HEK293 (cell line): ENCODE measurements around the gene CD96.
"Not testable (repeated sequence)": the region's sequence is repeated elsewhere in the genome, so short reads cannot be mapped to it uniquely, and the experiment has no call there.

Experiments used
- CTCF ChIA-PET: fragments of 350-600 bp; formaldehyde crosslinking; extraction: SDS; loops from one replicate; lab custom pipeline; 2021; ENCODE audit warnings: antibody characterized with exemption; lab: Yijun Ruan, JAX
- POLR2A ChIA-PET: fragments of 300-600 bp; formaldehyde crosslinking; extraction: SDS; loops from one replicate; lab custom pipeline; 2020; ENCODE audit warnings: antibody characterized with exemption, inconsistent platforms; lab: Yijun Ruan, JAX
- H3K27ac ChIP-seq: fragments of 200-500 bp; sonication (Bioruptor generic); 2 replicates; pipeline ENCODE4 v1.5.1; 2014; ENCODE audit warnings: low read depth, low read length, control low read depth, inconsistent platforms; ENCODE audit errors: extremely low read depth
- H3K36me3 ChIP-seq, 2 experiments: fragments of 200-500 bp in 1 of 2; sonication (Bioruptor generic) in 1 of 2; 1 replicate in 1 of 2; 2 replicates in 1 of 2; pipeline ENCODE4 v1.5.1; 2014 to 2017; ENCODE audit warnings: inconsistent platforms in 2 of 2, low read length in 2 of 2; ENCODE audit not compliant: control insufficient read depth in 2 of 2, insufficient read depth in 1 of 2
- H3K4me1 ChIP-seq: fragments of 200-500 bp; sonication (Bioruptor generic); 2 replicates; pipeline ENCODE4 v1.5.1; 2014; ENCODE audit warnings: mild to moderate bottlenecking, low read length, inconsistent platforms; ENCODE audit not compliant: control insufficient read depth, insufficient read depth
- H3K4me3 ChIP-seq: 2 replicates; pipeline ENCODE4 v1.5.1; 2011; ENCODE audit warnings: low read depth, mild to moderate bottlenecking, control low read depth, low read length, moderate library complexity
- H3K9me3 ChIP-seq: fragments of 200-500 bp; sonication (Bioruptor generic); 2 replicates; pipeline ENCODE4 v1.5.1; 2014; ENCODE audit warnings: low read depth, low read length, inconsistent platforms; ENCODE audit not compliant: control insufficient read depth, insufficient read depth
- EGR2 ChIP-seq: fragments of 450-650 bp; formaldehyde crosslinking; IDR thresholded peaks from 2 replicates; pipeline ENCODE4 v1.5.1; 2016; ENCODE audit warnings: low read depth, missing biosample characterization, missing genetic modification characterization
- FEZF1 ChIP-seq: fragments of 450-650 bp; formaldehyde crosslinking; IDR thresholded peaks from 2 replicates; pipeline ENCODE4 v1.5.1; 2016; ENCODE audit warnings: missing biosample characterization, missing genetic modification characterization
- GFI1B ChIP-seq: fragments of 450-650 bp; formaldehyde crosslinking; IDR thresholded peaks from 2 replicates; pipeline ENCODE4 v1.5.1; 2016; ENCODE audit warnings: missing biosample characterization, missing genetic modification characterization
- KLF8 ChIP-seq: fragments of 450-650 bp; formaldehyde crosslinking; IDR thresholded peaks from 2 replicates; pipeline ENCODE4 v1.5.1; 2016; ENCODE audit warnings: missing biosample characterization, missing genetic modification characterization
- SP7 ChIP-seq: fragments of 450-650 bp; formaldehyde crosslinking; IDR thresholded peaks from 2 replicates; pipeline ENCODE4 v1.5.1; 2016; ENCODE audit warnings: missing biosample characterization, missing genetic modification characterization
- TSHZ1 ChIP-seq: fragments of 450-650 bp; formaldehyde crosslinking; IDR thresholded peaks from 2 replicates; pipeline ENCODE4 v1.5.1; 2016; ENCODE audit warnings: missing biosample characterization, missing genetic modification characterization, borderline replicate concordance
- ZBTB20 ChIP-seq: fragments of 450-650 bp; formaldehyde crosslinking; IDR thresholded peaks from 2 replicates; pipeline ENCODE4 v1.5.1; 2016; ENCODE audit warnings: missing biosample characterization, missing genetic modification characterization
- ZFP69B ChIP-seq: fragments of 450-650 bp; formaldehyde crosslinking; IDR thresholded peaks from 2 replicates; pipeline ENCODE4 v1.5.1; 2016; ENCODE audit warnings: missing biosample characterization, missing genetic modification characterization
- ZNF121 ChIP-seq: fragments of 450-650 bp; formaldehyde crosslinking; IDR thresholded peaks from 2 replicates; pipeline ENCODE4 v1.5.1; 2016; ENCODE audit warnings: missing biosample characterization, missing genetic modification characterization
- ZNF133 ChIP-seq: fragments of 450-650 bp; formaldehyde crosslinking; IDR thresholded peaks from 2 replicates; pipeline ENCODE4 v1.5.1; 2016; ENCODE audit warnings: missing biosample characterization, missing genetic modification characterization
- ZNF16 ChIP-seq: fragments of 450-650 bp; formaldehyde crosslinking; IDR thresholded peaks from 2 replicates; pipeline ENCODE4 v1.5.1; 2016; ENCODE audit warnings: low read depth, missing biosample characterization, missing genetic modification characterization
- ZNF2 ChIP-seq: fragments of 450-650 bp; formaldehyde crosslinking; IDR thresholded peaks from 2 replicates; pipeline ENCODE4 v1.5.1; 2016; ENCODE audit warnings: missing biosample characterization, missing genetic modification characterization
- ZNF354C ChIP-seq: fragments of 450-650 bp; formaldehyde crosslinking; IDR thresholded peaks from 2 replicates; pipeline ENCODE4 v1.5.1; 2016; ENCODE audit warnings: missing biosample characterization, missing genetic modification characterization, low read depth, borderline replicate concordance
- ZNF394 ChIP-seq: fragments of 450-650 bp; formaldehyde crosslinking; IDR thresholded peaks from 2 replicates; pipeline ENCODE4 v1.5.1; 2016; ENCODE audit warnings: missing biosample characterization, missing genetic modification characterization, mild to moderate bottlenecking, moderate library complexity, borderline replicate concordance
- ZNF416 ChIP-seq: fragments of 450-650 bp; formaldehyde crosslinking; IDR thresholded peaks from 2 replicates; pipeline ENCODE4 v1.5.1; 2016; ENCODE audit warnings: missing biosample characterization, missing genetic modification characterization
- ZNF423 ChIP-seq: fragments of 450-650 bp; formaldehyde crosslinking; IDR thresholded peaks from 2 replicates; pipeline ENCODE4 v1.5.1; 2016; ENCODE audit warnings: missing biosample characterization, missing genetic modification characterization
- ZNF433 ChIP-seq: fragments of 450-650 bp; formaldehyde crosslinking; IDR thresholded peaks from 2 replicates; pipeline ENCODE4 v1.5.1; 2016; ENCODE audit warnings: missing biosample characterization, missing genetic modification characterization, low read depth
- ZNF510 ChIP-seq: fragments of 450-650 bp; formaldehyde crosslinking; IDR thresholded peaks from 2 replicates; pipeline ENCODE4 v1.5.1; 2018; ENCODE audit warnings: mild to moderate bottlenecking, missing genetic modification characterization, missing biosample characterization; ENCODE audit not compliant: insufficient replicate concordance
- ZNF529 ChIP-seq: fragments of 450-650 bp; formaldehyde crosslinking; IDR thresholded peaks from 2 replicates; pipeline ENCODE4 v1.5.1; 2017; ENCODE audit warnings: missing genetic modification characterization, missing biosample characterization; ENCODE audit not compliant: insufficient replicate concordance
- ZNF544 ChIP-seq: fragments of 450-650 bp; formaldehyde crosslinking; IDR thresholded peaks from 2 replicates; pipeline ENCODE4 v1.5.0; 2017; ENCODE audit warnings: missing biosample characterization, missing genetic modification characterization
- ZNF585B ChIP-seq: fragments of 450-650 bp; formaldehyde crosslinking; IDR thresholded peaks from 2 replicates; pipeline ENCODE4 v1.5.1; 2016; ENCODE audit warnings: missing biosample characterization, missing genetic modification characterization
- ZNF596 ChIP-seq: fragments of 450-650 bp; IDR thresholded peaks from 2 replicates; pipeline ENCODE4 v1.5.0; 2018; ENCODE audit warnings: missing biosample characterization, mild to moderate bottlenecking, missing genetic modification characterization, moderate library complexity
- ZNF626 ChIP-seq: fragments of 450-650 bp; sonication (Bioruptor Pico); formaldehyde crosslinking; IDR thresholded peaks from 2 replicates; pipeline ENCODE4 v1.5.1; 2018; ENCODE audit warnings: missing biosample characterization, missing genetic modification characterization, inconsistent platforms
- ZNF660 ChIP-seq: fragments of 450-650 bp; IDR thresholded peaks from 2 replicates; pipeline ENCODE4 v1.5.1; 2018; ENCODE audit warnings: missing biosample characterization, mild to moderate bottlenecking, missing genetic modification characterization
- TF ChIP-seq, protein P1 (sequence below): fragments of 450-650 bp; formaldehyde crosslinking; conservative IDR thresholded peaks from 2 replicates; pipeline ENCODE4 v1.5.1; 2016; ENCODE audit warnings: low read depth, missing biosample characterization, missing genetic modification characterization

Gene CD96

GRCh38 chr3:111548092-111548491 is 6.1 kb downstream of the CD96 start:
- H3K9me3 ChIP-seq = no peaks in the 10 kb centered on the region
- TF ChIP-seq ZNF354C (tag by site-specific recombination) (no peak), ZNF529 (tag by site-specific recombination) (no peak), SP7 (tag by site-specific recombination) (no peak), ZNF423 (tag by site-specific recombination) (no peak), ZBTB20 (no peak)
- TF ChIP-seq, all 188 proteins: peak for 0
- Histone ChIP-seq H3K4me3 (no peak overlapping the region), H3K27ac (no peak overlapping the region), H3K4me1 (no peaks in the 10 kb centered on the region), H3K36me3 (no peaks in the 10 kb centered on the region)
- POLR2A ChIA-PET = no interaction called here
- CTCF ChIA-PET = no interaction called here

GRCh38 chr3:111548756-111549155 is 6.8 kb downstream of the CD96 start:
- H3K4me3 ChIP-seq = no peak overlapping the region
- no peak for TF ChIP-seq ZFP69B (tag by site-specific recombination)
- no peak for TF ChIP-seq KLF8 (tag by site-specific recombination)
- no peak for TF ChIP-seq ZNF416 (tag by site-specific recombination)
- no peak for TF ChIP-seq ZNF2 (tag by site-specific recombination)
- TF ChIP-seq ZNF121 = no peak
- no peak for TF ChIP-seq GFI1B (tag by site-specific recombination)
- no peak for TF ChIP-seq EGR2 (tag by site-specific recombination)
- no peak for TF ChIP-seq TSHZ1 (tag by site-specific recombination)
- no peak for TF ChIP-seq FEZF1 (tag by site-specific recombination)
- TF ChIP-seq ZNF596 (tag by site-specific recombination) = no peak
- TF ChIP-seq, protein P1, sequence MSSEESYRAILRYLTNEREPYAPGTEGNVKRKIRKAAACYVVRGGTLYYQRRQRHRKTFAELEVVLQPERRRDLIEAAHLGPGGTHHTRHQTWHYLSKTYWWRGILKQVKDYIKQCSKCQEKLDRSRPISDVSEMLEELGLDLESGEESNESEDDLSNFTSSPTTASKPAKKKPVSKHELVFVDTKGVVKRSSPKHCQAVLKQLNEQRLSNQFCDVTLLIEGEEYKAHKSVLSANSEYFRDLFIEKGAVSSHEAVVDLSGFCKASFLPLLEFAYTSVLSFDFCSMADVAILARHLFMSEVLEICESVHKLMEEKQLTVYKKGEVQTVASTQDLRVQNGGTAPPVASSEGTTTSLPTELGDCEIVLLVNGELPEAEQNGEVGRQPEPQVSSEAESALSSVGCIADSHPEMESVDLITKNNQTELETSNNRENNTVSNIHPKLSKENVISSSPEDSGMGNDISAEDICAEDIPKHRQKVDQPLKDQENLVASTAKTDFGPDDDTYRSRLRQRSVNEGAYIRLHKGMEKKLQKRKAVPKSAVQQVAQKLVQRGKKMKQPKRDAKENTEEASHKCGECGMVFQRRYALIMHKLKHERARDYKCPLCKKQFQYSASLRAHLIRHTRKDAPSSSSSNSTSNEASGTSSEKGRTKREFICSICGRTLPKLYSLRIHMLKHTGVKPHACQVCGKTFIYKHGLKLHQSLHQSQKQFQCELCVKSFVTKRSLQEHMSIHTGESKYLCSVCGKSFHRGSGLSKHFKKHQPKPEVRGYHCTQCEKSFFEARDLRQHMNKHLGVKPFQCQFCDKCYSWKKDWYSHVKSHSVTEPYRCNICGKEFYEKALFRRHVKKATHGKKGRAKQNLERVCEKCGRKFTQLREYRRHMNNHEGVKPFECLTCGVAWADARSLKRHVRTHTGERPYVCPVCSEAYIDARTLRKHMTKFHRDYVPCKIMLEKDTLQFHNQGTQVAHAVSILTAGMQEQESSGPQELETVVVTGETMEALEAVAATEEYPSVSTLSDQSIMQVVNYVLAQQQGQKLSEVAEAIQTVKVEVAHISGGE (tag by site-specific recombination) = no peak
- no peak for TF ChIP-seq ZNF585B (tag by site-specific recombination)
- TF ChIP-seq ZNF544 (tag by site-specific recombination) = no peak
- no peak for TF ChIP-seq ZNF16 (tag by site-specific recombination)
- no peak for TF ChIP-seq ZNF626 (tag by site-specific recombination)
- no peak for TF ChIP-seq ZNF510 (tag by site-specific recombination)
- no peak for TF ChIP-seq ZNF433 (tag by site-specific recombination)
- no peak for TF ChIP-seq ZNF394 (tag by site-specific recombination)
- TF ChIP-seq ZNF660 (tag by site-specific recombination) = no peak
- TF ChIP-seq ZNF133 (tag by site-specific recombination) = no peak
- H3K27ac ChIP-seq = no peak overlapping the region
- H3K4me1 ChIP-seq = no peaks in the 10 kb centered on the region
- ChIA-PET POLR2A (no interaction called here), CTCF (no interaction called here)
- H3K36me3 ChIP-seq = no peaks in the 10 kb centered on the region
- H3K9me3 ChIP-seq = no peaks in the 10 kb centered on the region

- H3K36me3 ChIP-seq, H3K9me3 ChIP-seq, POLR2A ChIA-PET, CTCF ChIA-PET, H3K27ac ChIP-seq, H3K4me1 ChIP-seq, H3K4me3 ChIP-seq: not testable (repeated sequence)
These were observed 19.9 kb downstream of the CD96 start for GRCh38 chr3:111561902-111562301.
